Kidney tubule cell (primary cell): ENCODE measurements around the gene MRPL20.
"Not testable (repeated sequence)": the region's sequence is repeated elsewhere in the genome, so short reads cannot be mapped to it uniquely, and the experiment has no call there.

Experiments
- DNase-seq: peaks from one replicate; pipeline ENCODE4 v3.0.0-alpha.2; 2018; ENCODE audit warnings: low spot score

Gene MRPL20

DNA sequence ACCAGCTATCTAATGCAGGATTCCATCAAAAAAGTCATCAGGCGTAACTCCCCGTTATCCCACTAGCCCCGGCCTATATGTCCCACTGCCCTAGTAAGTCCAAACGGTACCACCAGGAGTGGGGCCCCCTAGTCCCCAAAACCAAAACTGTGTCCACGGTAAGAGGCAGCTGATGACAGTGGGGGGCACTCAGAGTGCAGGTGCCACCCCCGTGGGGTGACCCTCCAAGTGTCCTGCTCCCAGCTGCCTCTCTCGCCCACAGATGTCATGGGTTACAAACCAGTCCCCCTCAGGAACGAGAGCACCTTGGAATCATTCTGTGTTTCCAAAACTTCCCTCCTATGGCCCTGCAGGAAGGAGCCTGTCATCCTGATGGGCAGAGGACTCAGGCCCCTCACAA, 21.2 kb downstream of the MRPL20 start:
- no peak for DNase-seq

DNA sequence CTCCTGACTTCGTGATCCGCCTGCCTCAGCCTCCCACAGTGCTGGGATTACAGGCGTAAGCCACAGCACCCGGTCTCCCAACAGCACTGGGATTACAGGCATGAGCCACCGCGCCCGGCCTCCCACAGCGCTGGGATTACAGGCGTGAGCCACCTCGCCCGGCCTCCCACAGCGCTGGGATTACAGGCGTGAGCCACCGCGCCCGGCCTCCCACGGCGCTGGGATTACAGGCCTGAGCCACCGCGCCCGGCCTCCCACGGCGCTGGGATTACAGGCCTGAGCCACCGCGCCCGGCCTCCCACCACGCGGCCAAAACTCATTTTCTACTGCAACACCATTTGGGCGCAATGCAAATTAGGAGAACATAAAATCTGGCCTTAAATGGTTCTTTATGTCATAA, 21.8 kb downstream of the MRPL20 start:
- DNase-seq = not testable (repeated sequence)

DNA sequence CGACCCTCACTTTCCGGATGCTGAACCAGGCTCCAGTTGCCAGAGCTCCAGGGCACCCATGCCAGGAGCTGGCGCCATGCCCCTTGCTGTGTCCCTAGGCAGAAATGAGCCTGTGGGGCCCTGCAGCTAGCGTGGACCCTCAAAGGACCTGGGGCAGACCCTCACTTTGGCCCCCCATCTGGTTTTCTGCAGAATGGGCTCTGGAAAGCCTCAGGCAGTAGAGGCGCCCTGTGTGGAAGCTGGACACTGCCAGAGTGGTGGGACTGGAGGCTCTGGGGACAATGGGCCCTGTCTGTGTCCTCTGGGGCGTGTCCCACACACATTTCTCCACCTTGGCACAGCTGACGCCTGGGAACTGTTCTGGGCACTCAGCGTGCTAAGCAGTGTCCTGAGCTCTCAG, 25.8 kb downstream of the MRPL20 start:
- DNase-seq = no peak

DNA sequence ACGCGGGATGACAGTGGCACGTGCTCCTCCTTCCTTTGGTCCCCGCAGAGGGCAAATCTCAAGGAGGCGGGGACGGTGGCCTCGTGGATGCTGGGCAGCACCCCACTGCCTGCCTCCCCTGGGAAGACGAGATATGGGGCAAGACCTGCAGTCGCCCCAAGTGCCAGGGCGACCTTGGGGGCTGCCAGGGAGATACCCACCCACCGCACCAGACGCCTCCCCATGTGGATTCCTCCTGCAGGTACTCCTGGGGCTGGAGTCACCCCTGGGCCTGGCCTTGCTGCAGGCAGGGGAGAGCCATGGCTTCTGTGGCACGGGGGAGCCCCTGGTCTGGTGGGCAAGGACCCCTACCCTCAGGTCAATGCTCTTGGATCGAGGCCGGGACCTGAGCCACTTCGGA, 26.2 kb downstream of the MRPL20 start:
- DNase-seq = no peak

DNA sequence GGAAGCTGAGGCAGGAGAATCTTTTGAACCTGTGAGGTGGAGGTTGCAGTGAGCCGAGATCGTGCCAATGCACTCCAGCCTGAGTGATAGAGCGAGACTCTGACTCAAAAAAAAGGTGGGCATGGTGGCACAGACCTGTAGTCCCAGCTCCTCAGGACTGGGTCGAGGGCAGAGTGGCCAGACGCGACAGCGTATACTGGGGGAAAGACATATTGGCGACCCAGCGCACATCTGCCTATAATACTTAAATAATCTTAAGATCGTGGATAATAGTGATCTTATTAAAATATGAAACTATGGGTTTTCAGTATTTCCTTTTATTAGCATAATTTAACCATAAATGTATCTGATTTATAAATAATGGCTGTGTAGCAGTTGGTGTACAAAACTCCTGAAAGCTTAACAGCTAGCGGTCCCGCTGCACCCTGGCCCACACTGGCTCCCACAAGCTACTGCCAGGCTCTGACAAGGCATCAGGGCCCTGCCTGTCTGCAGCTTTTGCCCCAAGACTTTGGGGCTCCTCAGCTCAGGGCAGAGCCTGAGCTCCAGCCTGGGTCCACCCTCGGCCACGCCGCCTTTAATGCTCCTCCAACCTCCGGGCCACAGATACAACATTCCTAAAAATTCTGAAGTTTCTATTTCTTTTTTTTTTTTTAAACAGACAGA, 29.4 kb downstream of the MRPL20 start:
- DNase-seq = no peak

DNA sequence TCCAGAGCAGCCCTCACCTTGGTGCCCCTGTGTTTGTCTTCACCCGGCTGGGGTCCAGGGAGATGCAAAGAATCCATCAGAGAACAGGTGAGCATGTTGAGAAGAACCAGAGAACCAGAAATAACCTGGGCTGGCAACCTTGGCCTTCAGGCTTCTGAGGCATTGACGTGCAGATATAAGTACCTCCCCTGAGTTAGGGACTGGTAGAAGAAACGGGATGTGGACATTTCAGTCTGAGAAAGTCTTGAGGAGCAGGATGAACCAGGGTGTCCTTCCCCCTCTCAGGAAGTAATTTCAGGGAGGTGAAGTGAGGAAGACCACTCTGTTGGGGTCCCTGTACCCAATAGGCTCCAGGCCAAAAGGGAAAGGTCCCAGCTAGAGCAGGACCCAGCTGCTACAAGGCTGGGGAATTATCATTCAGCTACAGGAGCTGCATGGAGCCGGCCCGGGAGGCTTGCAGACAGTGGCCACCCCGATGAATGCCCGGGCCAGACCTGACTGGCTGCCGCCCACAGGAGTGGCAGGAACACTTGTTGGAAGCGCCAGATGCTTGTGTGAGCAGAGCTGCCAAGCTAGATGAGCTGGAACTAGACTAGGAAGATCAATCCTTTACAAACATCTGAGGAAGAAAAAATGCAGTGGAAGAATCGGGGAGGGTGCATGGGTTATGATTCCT, 30.4 kb downstream of the MRPL20 start:
- DNase-seq = no peak

DNA sequence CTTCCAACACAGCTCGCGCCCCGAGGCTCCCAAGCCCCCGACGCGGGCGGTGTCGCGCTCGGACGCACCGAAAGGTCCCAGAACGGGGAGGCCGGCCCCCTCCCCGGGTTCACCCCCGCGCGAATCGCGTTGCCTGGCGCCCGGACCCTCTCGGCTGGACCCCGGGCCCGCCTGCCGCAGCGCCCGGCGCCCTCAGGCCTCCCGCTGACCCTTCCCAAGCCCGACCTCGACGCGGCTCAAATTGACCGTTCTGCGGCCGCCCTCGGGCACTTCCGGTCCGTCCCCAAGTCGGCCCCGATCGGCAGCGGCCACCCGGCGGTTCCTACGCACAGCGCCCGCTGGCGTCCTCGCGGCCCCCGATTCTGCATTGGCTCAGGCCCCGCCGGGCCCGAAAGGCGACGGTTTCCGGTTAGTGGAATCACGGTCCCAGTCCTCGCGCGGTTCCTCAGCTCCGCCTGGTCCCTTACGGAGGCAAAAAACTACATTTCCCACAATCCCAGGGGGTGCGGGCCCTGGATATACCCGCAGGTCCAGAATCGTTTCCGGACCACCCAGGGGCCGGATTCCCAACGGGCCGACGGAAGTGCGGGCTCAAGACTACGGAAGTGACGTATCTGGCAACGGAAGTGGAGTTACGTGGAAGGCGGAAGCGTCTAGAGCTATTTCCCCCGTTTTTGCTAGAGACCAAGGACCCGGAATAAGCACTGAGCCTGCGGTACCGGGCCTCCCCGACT, 32.0 kb downstream of the MRPL20 start, which contains the start of gene AURKAIP1:
Gene AURKAIP1 (minus strand): TSS at position 279 of the 734 bp plus-strand sequence. CDS start 451 bp downstream, outside the sequence.
- DNase-seq = peak; percentile 100

DNA sequence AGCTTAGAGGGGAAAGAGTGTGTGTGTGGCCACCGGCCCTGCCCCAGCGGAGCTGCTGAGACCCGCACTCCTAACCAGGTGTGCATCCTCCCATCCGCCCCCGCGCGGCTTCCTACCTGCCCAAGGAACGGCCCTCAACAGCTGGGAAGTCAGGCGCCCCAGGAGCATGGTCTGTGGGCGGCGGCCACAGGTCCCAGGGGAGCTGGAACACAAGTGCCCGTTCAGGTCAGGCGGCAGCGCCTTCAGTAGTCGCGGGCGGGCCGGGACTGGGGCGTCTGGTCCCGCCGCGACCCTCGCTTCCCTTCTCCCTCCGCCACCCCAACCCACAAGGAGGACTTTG, 32.5 kb downstream of the MRPL20 start:
- no peak for DNase-seq

DNA sequence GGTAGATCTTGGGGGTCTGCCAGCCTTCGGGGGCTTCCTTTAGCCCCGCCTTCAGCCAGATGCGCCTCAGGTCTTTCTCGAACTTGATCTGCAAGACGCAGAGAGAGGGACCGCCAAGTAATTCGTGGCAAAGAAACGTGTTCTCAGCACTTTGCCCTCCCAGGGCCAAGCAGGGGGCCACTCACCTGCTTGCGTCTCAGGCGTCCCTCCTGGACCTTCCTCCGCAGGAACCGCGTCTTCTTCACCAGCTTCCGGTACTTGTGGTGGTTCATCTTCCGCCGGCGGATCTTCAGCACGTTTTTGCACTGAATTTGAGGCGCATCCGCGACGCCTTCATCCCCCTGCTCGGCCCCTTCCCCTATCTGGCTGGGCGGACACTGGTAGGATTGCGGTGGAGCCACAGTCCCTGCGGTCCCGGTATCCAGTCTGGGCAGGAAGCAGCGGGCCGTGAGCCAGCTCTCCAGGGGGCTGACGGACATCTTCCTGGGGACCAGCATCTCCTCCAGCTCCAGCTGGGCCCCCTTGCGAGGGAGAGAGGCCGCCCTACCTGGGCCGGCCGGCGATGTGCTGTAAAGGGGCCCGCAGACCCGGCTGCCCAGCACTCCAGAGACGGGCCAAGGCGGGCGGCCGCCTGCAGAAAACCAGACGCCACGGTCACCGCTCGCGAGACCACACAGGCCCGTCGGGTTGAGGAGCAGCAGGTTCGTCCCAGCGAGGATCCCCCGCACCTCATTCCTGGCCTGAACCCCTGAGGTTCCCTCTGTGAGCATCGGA, 33.1 kb downstream of the MRPL20 start:
- DNase-seq = no peak

DNA sequence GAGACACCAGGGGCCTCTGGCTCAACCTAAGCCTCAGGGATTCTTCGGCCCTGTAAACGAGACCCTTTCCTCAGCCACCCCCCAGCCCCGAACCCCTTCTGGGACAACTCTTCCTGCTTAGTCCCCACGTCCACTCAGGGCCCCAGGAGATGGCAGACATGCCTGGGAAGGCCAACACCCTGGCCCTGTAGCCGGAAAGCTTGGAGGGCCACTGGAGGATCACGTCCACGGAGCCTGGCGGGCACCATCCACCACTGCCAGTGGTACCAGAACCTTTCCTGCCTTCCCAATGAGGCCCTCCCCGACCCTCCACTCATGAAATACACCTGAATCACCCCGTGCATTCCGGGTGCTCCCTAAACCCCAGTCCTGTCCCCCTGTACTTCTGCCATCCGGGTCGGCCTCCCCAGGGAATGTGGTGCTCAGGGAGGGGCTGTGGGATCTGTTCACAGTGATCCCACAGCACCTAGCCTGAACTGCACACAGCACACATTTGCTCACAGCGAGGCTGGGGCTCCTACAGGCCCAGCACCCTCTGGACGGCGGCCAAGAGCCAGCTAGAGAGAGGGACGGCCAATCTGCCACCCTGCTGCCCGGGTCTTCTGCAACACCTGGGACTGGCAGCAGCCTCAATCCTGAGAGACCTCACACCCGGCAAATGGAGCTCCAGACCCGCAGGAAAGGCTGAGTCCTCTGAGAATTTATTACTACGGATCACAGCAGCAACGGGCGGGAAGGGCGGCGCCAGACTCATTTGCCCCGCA, 33.9 kb downstream of the MRPL20 start:
- DNase-seq = no peak

DNA sequence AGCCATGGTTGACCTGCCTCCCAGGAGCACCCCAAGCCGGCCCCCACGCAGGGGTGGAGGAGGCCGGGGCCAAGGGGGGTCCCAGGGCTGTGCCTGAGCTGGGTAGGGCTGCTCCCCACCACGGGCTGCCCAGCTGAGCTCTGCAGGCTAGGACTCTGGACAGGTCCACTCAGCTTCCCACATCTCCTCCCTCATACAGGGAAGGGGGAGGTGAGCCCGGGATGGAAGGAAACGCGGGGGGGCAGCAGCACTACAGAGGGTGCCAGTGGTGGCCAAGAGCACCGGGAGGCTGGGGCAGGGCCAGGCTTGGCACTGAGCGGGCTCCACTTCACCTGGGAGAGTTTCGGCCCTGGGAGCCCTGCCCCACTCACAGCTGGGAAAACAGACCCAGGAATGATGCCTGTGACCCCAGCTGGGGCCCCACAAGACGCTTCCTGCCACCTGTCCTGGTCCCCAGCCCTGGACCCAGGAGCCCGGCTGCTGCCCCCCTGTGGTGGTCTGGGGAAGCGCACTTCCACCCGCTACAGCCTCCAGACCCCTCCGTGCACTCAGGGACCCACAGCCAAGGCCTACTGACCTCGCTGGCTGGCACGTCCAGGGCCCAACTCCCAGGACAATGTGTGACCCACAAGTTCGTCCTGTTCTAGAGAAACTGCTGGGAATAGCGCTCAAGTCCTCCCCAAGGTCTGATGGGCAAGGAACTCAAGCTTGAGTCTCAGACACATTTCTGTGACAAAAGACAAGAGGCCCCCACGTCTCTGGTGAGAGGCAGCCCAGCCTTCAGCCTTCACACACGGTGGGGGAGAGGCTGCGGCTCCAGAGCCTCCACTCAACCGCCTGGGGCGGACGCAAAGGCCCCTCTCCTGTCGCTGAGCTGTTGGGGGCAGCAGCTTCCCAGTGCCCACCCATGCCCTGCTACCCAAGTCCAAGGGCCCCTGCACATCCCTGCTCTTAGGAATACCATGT, 35.1 kb downstream of the MRPL20 start:
- DNase-seq = peak; percentile 69

DNA sequence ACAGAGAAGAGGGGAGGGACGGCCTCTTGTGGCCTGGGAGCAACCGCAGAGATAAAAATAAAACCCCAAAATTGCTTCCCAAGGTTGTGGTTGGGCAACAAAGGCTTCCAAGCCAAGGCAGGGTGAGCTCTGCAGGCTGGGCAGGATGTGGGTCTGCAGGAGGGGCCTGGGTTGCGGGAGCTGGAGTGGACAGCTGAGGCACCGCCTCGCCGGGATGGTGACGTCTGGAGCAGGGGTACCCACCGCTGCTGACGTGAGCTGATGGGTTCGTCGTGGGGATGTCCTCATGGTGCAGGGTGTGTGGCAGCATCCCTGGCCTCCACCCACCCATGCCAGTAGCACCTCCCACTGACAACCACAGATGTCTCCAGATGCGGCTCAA, 35.7 kb downstream of the MRPL20 start:
- no peak for DNase-seq

DNA sequence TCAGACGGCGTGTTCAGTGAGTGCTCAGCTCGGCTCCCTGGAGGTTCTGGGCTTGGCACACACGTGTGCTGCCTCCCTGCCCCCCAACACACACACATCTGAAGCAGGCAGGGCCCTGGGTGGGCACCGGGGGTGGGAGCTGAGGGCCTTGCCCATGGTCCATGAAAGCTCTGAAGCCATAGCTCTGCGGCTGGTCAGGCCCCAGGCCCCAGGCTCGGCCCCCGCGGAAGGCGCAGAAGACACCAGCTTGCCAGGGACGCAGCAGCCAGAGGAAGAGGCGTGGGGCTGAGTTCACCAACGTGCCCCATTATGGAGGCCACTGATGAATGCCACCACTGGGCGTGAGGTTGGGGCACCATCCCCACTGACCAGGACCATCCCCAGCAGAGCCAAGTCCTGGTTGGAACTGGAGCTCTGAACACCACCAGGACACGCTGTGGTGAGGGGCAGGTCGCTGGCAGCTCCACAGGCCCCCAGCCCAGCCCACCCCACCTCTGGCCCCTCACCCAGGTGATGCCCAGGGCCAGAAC, 36.3 kb downstream of the MRPL20 start:
- no peak for DNase-seq

DNA sequence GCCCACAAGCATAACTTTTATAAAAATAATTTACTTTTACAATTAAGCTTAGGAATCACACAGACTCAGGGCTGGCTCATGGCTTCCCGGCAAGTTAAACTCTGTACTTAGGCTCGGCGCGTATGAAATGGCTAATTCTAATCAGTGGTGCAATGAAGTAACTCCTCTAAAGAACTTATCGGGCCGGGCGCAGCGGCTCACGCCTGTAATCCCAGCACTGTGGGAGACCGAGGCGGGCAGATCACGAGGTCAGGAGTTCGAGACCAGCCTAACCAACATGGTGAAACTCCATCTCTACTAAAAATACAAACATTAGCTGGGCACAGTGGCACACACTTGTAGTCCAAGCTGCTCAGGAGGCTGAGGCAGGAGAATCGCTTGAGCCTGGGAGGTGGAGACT, 37.0 kb downstream of the MRPL20 start:
- not testable (repeated sequence) for DNase-seq

DNA sequence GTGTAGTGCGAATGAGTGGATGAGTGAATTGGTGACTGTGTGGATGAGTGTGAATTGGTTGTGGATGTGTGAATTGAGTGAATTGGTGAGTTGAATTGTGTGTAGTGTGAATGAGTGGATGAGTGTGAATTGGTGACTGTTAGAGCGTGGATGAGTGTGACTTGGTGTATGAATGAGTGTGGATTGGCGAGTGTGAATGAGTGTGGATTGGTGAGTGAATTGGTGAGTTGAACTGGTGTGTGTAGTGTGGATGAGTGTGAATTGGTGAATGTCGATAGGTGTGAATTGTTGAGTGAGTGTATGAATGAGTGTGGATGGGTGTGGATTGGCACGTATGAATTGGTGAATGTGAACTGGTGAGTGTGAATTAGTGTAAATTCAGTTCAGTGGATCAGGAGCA, 39.8 kb downstream of the MRPL20 start:
- no peak for DNase-seq

DNA sequence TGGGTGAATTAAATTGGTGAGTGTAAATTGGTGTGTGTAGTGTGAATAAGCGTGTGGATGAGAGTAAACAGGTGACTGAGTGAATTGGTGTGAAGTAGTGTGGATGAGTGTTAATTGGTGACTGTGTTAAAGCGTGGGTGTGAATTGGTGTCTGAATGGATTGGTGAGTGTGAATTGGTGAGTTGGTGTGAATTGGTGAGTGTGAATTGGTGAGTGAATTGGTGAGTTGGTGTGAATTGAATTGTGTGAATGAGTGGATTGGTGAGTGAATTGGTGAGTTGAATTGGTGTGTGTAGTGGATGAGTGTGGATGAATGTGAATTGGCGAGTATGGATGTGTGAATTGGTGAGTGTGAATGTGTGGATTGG, 40.4 kb downstream of the MRPL20 start:
- no peak for DNase-seq

DNA sequence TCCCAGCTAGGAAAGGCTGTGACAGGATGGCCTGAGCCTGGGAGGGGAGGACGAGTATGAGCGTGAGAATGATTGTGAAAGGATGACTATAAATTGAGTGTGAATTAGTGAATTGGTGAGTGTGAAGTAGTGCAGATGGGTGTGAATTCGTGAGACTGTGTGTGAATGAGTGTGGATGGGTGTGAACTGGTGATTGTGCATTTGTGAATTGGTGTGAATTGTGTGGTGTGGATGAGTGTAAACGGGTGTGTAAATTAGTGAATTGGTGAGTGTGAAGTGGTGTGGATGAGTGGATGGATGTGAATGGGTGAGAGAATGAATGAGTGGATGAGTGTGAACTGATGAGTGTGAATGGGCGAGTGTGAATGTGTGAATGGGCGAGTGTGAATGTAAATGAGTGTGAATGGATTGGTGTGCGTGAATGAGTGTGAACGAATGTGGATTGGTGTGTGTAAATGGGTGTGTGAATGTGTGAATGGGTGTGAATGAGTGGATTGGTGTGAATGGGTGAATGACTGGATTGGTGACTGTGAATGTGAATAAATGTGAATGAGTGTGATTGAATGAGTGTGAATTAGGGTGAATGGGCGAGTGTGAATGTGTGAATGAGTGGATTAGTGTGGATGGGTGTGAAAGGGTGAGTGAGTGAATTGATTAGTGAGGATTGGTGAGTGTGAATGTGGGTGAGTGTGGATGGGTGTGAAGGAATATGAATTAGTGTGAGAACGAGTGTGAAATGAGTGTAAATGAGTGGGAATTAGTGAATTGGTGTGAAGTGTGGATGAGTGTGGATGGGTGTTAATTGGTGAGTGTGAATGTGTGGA, 41.0 kb downstream of the MRPL20 start:
- DNase-seq = no peak

DNA sequence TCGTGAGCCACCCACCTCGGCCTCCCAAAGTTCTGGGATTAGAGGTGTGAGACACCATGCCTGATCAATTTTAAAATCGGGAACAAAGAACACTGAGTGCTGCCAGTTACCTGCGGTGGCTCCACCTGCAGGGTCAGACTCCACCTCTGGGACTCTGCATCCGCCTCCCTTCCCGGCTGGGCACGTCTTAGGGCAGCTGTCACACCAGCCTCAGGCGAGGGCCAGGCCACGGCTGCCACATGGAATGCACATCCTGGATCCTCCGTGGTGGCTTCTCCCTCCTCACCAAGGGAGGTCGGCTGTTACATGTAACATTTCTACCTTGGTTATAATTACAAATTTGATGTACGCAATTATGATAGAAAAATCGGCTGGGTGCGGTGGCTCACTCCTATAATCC, 42.8 kb downstream of the MRPL20 start:
- DNase-seq = no peak

DNA sequence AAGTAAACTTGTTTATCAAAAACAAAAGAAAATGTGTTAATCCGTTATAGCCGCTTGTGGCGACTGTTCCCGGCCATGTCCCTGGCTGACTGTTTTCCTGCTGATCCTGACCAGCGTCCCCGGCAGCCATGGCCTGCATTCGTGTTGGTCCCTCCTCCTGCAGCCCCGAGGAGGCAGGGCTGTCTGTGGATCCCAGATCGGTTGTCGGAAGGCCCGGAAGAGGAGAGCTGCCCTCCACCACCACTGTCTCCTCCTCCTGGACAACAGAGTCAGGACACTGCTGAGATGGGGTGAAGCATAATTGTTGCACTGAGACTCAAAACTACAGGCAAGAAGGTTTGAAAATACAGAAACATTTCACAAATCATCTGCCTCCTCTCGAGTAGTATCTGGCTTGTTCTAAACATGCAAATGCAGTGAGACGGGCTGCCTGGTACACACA, 45.1 kb downstream of the MRPL20 start:
- peak; percentile 54 for DNase-seq
